K562 (cell line): ENCODE measurements around the gene CCDC33. TPM values are rescaled to one million over a fixed set of nuclear protein-coding genes. Genes with fewer than 3 reads are reported as not detected.

ENCODE experiments used
- CAMTA2 ChIP-seq: fragments of 250-450 bp; sonication (Bioruptor Pico); conservative IDR thresholded peaks from 2 replicates; pipeline ENCODE4 v1.5.1; 2022
- DLX4 ChIP-seq: fragments of 250-450 bp; sonication (Bioruptor Pico); IDR thresholded peaks from 2 replicates; pipeline ENCODE4 v1.6.1; 2021; ENCODE audit warnings: mild to moderate bottlenecking
- DMBX1 ChIP-seq: fragments of 250-450 bp; sonication (Bioruptor Pico); IDR thresholded peaks from 2 replicates; pipeline ENCODE4 v1.8.0; 2022; ENCODE audit warnings: inconsistent platforms, mild to moderate bottlenecking, moderate library complexity, borderline replicate concordance
- EHMT2 ChIP-seq: fragments of 450-650 bp; IDR thresholded peaks from 2 replicates; pipeline ENCODE4 v1.6.1; 2018; ENCODE audit warnings: antibody characterized with exemption
- ETV1 ChIP-seq: fragments of 450-650 bp; conservative IDR thresholded peaks from 2 replicates; pipeline ENCODE4 v1.6.1; 2016; ENCODE audit warnings: missing genetic modification characterization, control low read depth, low read depth, missing compliant biosample characterization
- KDM1A ChIP-seq, 2 experiments: fragments of 450-650 bp; IDR thresholded peaks; 2 replicates each; pipeline ENCODE4 v1.6.1; 2016; ENCODE audit warnings: mild to moderate bottlenecking in 2 of 2
- MCM7 ChIP-seq, 2 experiments: fragments of 450-650 bp; IDR thresholded peaks; 2 replicates each; pipeline ENCODE4 v1.6.1; 2016 to 2018
- MITF ChIP-seq: IDR thresholded peaks from 2 replicates; pipeline ENCODE4 v1.6.1; 2014; ENCODE audit warnings: antibody characterized with exemption
- MLLT1 ChIP-seq, 2 experiments: fragments of 450-650 bp; IDR thresholded peaks; 2 replicates each; pipeline ENCODE4 v1.6.1; 2016
- MTA3 ChIP-seq: fragments of 450-650 bp; formaldehyde crosslinking; IDR thresholded peaks from 2 replicates; pipeline ENCODE4 v1.6.1; 2017; ENCODE audit warnings: mild to moderate bottlenecking, borderline replicate concordance
- NCOA1 ChIP-seq: fragments of 450-650 bp; IDR thresholded peaks from 2 replicates; pipeline ENCODE4 v1.6.1; 2016; ENCODE audit warnings: low read depth
- NR2C1 ChIP-seq, 2 experiments: fragments of 450-650 bp; IDR thresholded peaks; 2 replicates each; pipeline ENCODE4 v1.6.1; 2017; ENCODE audit warnings: mild to moderate bottlenecking in 2 of 2, antibody characterized with exemption in 1 of 2, inconsistent platforms in 1 of 2, missing compliant biosample characterization in 1 of 2, missing genetic modification characterization in 1 of 2
- POLR2H ChIP-seq: IDR thresholded peaks from 2 replicates; pipeline ENCODE4 v1.6.1; 2016; ENCODE audit warnings: missing genetic modification characterization, low read depth, mild to moderate bottlenecking, control low read depth, missing compliant biosample characterization, moderate library complexity
- SOX6 ChIP-seq: fragments of 450-650 bp; IDR thresholded peaks from 2 replicates; pipeline ENCODE4 v1.6.1; 2014; ENCODE audit warnings: mild to moderate bottlenecking
- SRSF1 ChIP-seq: fragments of 200-400 bp; formaldehyde crosslinking; IDR thresholded peaks from 2 replicates; pipeline ENCODE4 v1.6.1; 2017; ENCODE audit warnings: mild to moderate bottlenecking, low read depth, low read length, moderate library complexity
- SUPT5H ChIP-seq: fragments of 450-650 bp; IDR thresholded peaks from 2 replicates; pipeline ENCODE4 v1.6.1; 2016
- ZMIZ1 ChIP-seq, 2 experiments: fragments of 150-350 bp in 1 of 2; IDR thresholded peaks; 2 replicates each; pipeline ENCODE4 v1.6.1; 2012 to 2016; ENCODE audit warnings: low read depth in 2 of 2, low read length in 2 of 2, mild to moderate bottlenecking in 1 of 2, moderate library complexity in 1 of 2
- ZNF197 ChIP-seq: fragments of 200-800 bp; sonication (Bioruptor generic); IDR thresholded peaks from 2 replicates; pipeline ENCODE4 v1.6.1; 2016; ENCODE audit warnings: low read depth, missing genetic modification characterization, missing compliant biosample characterization
- ZNF449 ChIP-seq: fragments of 250-450 bp; sonication (Bioruptor Pico); IDR thresholded peaks from 2 replicates; pipeline ENCODE4 v1.8.0; 2022; ENCODE audit warnings: moderate library complexity, mild to moderate bottlenecking, inconsistent platforms
- ZNF561 ChIP-seq: fragments of 450-650 bp; formaldehyde crosslinking; conservative IDR thresholded peaks from 2 replicates; pipeline ENCODE4 v1.4.0; 2020; ENCODE audit warnings: mild to moderate bottlenecking, moderate library complexity
- ZNF589 ChIP-seq: fragments of 200-800 bp; sonication (Bioruptor generic); IDR thresholded peaks from 2 replicates; pipeline ENCODE4 v1.6.1; 2016; ENCODE audit warnings: low read depth, missing genetic modification characterization, missing compliant biosample characterization
- polyA plus RNA-seq, 8 experiments: library from polyadenylated mRNA; depleted of rRNA in 4 of 8; stranded (reverse) in 5 of 8; unstranded in 3 of 8; fragments of >200 nt; fragmentation: Nextera tagmentation in 2 of 8; fragmentation: Illumina TruSeq in 1 of 8; extraction: Ambion mirVana in 2 of 8; extraction: Trizol in 1 of 8; gene quantifications; 2 replicates each; pipeline versions ENCODE4 v1.2.1 to v1.2.3, GENCODE V29; 2011 to 2014; ENCODE audit warnings: inconsistent platforms in 1 of 8, missing spikeins in 1 of 8
- total RNA-seq, 7 experiments: library from RNA; depleted of rRNA in 6 of 7; stranded (reverse); fragments of >200 nt in 6 of 7; fragmentation: Illumina TruSeq in 2 of 7; extraction: Trizol in 2 of 7; gene quantifications; 2 replicates each; pipeline versions ENCODE4 v1.2.1 to v1.2.3, GENCODE V29; 2011 to 2021; ENCODE audit warnings: low replicate concordance in 1 of 7

CCDC33 gene
- total and polyA plus RNA-seq, 9 of the 15 experiments (the other 6 are each of a cell fraction or from before 2014, with no cell fraction given), result 0.08 to 1.1 (median 0.15) TPM; not detected in 4

DNA sequence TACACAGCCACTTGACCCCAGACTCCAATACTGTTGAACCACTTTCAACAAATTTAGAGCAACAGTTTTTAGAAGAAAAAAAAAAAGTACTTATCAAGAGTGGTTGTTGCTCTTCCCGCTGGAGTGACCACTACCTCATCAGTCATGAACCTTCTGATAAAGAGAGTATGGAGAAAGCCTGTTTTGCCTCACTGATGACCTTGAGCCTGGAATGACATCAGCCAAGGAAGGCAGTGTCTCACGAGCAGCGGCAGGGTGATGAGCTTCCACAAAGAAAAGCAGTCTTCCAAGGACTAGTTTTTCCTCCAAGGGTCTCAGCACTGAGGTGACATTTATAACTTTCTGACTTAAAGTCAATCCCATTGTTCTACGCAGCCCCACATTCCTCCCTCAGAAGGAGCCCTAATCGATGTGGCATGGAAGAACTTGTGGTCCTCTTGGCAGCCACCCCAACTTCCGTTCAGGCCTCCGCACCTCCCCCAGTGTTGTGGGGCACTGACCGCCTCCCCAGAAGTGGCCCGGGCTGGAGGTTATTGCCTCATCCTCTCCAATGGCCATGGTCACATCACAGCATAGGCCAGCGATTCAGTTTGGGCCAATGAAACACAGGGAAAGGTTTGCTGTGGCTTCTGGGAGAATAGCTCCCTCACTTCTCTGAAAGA is 133.1 kb downstream of the CCDC33 start (continued):
- TF ChIP-seq ZNF449 (CRISPR knock-in tag) (no peak), SOX6 (0 out of 2 replicates have a peak, but pooled peaks have one; percentile 15), MITF (no peak), MTA3 (0 out of 2 replicates have a peak, but pooled peaks have one; percentile 38), DMBX1 (CRISPR knock-in tag) (no peak), MCM7 (IDR thresholded peaks at IDR 0.05) (no peak), SRSF1 (no peak), ZNF561 (CRISPR knock-in tag) (no peak), NR2C1 (IDR thresholded peaks at IDR 0.05) (no peak), NR2C1 (tag; IDR thresholded peaks at IDR 0.05) (peak; percentile 47; the same call in 1 of the 2 replicates), POLR2H (tag) (no peak), EHMT2 (no peak), ZNF197 (0 out of 2 replicates have a peak, but pooled peaks have one; percentile 39), MLLT1 (IDR thresholded peaks at IDR 0.05) (no peak), NCOA1 (no peak), ZNF589 (CRISPR knock-in tag) (0 out of 2 replicates have a peak, but pooled peaks have one; percentile 12), ETV1 (tag) (peak; percentile 54), DLX4 (no peak), ZMIZ1 (IDR thresholded peaks at IDR 0.05; ENCODE audit: low read depth in 2 of 2, low read length in 2 of 2) (no peak), KDM1A (IDR thresholded peaks at IDR 0.05) (no peak), CAMTA2 (CRISPR knock-in tag) (no peak), SUPT5H (no peak)
